SK-N-MC (cell line): ENCODE results near the gene CREBRF.

ENCODE experiments used
- EZH2 ChIP-seq: fragments of 200-600 bp; sonication (generic); IDR thresholded peaks from one replicate; pipeline ENCODE4 v1.6.1; 2017; ENCODE audit warnings: antibody characterized with exemption
- FOXP2 ChIP-seq: optimal IDR thresholded peaks from 2 replicates; pipeline ENCODE3; 2011; ENCODE audit warnings: mild to moderate bottlenecking, moderate library complexity; ENCODE audit not compliant: insufficient read depth; ENCODE audit errors: extremely low read length, control extremely low read depth
- POLR2AphosphoS5 ChIP-seq: IDR thresholded peaks from 2 replicates; pipeline ENCODE4 v1.6.1; 2012; ENCODE audit warnings: mild to moderate bottlenecking, low read depth, low read length, borderline replicate concordance

DNA sequence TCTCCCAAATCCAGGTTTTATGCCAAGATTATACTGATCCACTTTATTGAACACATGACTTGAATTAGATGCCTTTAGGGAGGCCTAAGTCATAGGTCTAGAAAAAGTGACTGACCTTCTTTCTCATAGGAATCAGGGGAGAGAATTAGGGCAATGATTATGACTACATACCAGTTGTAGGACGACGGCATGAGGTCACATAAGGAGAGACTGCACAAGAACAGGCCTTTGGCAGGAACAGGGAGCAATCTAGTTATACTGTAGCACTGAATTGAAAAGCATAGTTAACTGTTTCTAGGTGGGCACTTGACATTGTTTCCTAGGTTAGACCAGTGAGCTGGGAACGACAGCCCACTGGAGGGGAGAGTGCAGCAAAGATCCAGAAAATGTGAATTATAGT, 22.7 kb downstream of the CREBRF start:
- no peak for TF ChIP-seq POLR2AphosphoS5
- no peak for TF ChIP-seq EZH2
- no peak for TF ChIP-seq FOXP2
